HL-60 (cell line): ENCODE measurements around the gene SOCS3.

ENCODE experiments used
- GABPA ChIP-seq: IDR thresholded peaks from 2 replicates; pipeline ENCODE4 v1.6.1; 2012; ENCODE audit warnings: low read depth
- POLR2AphosphoS5 ChIP-seq: IDR thresholded peaks from 2 replicates; pipeline ENCODE4 v1.6.1; 2012; ENCODE audit warnings: low read depth
- SPI1 ChIP-seq: IDR thresholded peaks from 2 replicates; pipeline ENCODE4 v1.6.1; 2012; ENCODE audit warnings: low read depth, mild to moderate bottlenecking, borderline replicate concordance
- TF ChIP-seq, protein P1 (sequence below): IDR thresholded peaks from one replicate; pipeline ENCODE4 v1.5.1; 2011; ENCODE audit warnings: low read length, control low read depth, inconsistent platforms; ENCODE audit not compliant: insufficient read depth
- TF ChIP-seq, protein P2 (sequence below): IDR thresholded peaks from 2 replicates; pipeline ENCODE4 v1.6.1; 2012; ENCODE audit warnings: low read depth; ENCODE audit not compliant: insufficient replicate concordance

DNA sequence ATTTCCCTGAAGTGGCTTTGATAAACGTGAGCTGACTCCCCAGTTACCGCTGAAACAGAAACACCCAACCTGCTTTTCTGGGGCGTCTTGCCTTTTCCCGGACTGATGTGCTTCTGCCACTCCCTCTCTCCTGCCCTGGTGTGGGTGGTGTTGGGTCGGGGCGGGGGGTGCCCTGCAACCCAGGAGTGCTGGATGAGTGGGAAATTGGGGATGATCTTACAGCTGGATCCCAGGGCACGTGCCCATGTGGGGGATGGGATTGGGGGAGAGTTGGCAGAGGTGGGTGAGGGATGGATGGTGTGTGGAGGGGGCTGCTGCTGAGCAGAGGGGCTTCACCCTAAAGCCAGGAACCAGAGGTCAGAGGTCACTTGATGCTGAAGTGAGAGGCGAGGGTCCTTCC, 47.0 kb upstream of the SOCS3 start:
- TF ChIP-seq, protein P1, sequence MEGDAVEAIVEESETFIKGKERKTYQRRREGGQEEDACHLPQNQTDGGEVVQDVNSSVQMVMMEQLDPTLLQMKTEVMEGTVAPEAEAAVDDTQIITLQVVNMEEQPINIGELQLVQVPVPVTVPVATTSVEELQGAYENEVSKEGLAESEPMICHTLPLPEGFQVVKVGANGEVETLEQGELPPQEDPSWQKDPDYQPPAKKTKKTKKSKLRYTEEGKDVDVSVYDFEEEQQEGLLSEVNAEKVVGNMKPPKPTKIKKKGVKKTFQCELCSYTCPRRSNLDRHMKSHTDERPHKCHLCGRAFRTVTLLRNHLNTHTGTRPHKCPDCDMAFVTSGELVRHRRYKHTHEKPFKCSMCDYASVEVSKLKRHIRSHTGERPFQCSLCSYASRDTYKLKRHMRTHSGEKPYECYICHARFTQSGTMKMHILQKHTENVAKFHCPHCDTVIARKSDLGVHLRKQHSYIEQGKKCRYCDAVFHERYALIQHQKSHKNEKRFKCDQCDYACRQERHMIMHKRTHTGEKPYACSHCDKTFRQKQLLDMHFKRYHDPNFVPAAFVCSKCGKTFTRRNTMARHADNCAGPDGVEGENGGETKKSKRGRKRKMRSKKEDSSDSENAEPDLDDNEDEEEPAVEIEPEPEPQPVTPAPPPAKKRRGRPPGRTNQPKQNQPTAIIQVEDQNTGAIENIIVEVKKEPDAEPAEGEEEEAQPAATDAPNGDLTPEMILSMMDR = no peak
- no peak for TF ChIP-seq POLR2AphosphoS5
- TF ChIP-seq, protein P2, sequence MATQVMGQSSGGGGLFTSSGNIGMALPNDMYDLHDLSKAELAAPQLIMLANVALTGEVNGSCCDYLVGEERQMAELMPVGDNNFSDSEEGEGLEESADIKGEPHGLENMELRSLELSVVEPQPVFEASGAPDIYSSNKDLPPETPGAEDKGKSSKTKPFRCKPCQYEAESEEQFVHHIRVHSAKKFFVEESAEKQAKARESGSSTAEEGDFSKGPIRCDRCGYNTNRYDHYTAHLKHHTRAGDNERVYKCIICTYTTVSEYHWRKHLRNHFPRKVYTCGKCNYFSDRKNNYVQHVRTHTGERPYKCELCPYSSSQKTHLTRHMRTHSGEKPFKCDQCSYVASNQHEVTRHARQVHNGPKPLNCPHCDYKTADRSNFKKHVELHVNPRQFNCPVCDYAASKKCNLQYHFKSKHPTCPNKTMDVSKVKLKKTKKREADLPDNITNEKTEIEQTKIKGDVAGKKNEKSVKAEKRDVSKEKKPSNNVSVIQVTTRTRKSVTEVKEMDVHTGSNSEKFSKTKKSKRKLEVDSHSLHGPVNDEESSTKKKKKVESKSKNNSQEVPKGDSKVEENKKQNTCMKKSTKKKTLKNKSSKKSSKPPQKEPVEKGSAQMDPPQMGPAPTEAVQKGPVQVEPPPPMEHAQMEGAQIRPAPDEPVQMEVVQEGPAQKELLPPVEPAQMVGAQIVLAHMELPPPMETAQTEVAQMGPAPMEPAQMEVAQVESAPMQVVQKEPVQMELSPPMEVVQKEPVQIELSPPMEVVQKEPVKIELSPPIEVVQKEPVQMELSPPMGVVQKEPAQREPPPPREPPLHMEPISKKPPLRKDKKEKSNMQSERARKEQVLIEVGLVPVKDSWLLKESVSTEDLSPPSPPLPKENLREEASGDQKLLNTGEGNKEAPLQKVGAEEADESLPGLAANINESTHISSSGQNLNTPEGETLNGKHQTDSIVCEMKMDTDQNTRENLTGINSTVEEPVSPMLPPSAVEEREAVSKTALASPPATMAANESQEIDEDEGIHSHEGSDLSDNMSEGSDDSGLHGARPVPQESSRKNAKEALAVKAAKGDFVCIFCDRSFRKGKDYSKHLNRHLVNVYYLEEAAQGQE = no peak
- no peak for TF ChIP-seq SPI1
- no peak for TF ChIP-seq GABPA
